SK-N-SH (cell line): ENCODE data around the gene KRTAP10-8. TPM values are rescaled to one million over a fixed set of nuclear protein-coding genes. Genes with fewer than 3 reads are reported as not detected.

ENCODE experiments used
- CTCF ChIA-PET: fragments of 300-600, 350-600 bp; formaldehyde crosslinking; extraction: SDS; loops from one replicate; lab custom pipeline; 2021; lab: Yijun Ruan, JAX
- POLR2A ChIA-PET: fragments of 350-600 bp; sonication (Branson Sonifier 250); formaldehyde crosslinking; extraction: SDS; loops from one replicate; lab custom pipeline; 2020; ENCODE audit warnings: antibody characterized with exemption, inconsistent platforms; lab: Yijun Ruan, JAX
- DNase-seq: peaks from one replicate; pipeline ENCODE4 v3.0.0; 2012
- H2AFZ ChIP-seq: fragments of 200-600 bp; sonication (generic); 2 replicates; pipeline ENCODE4 v1.8.1; 2016; ENCODE audit warnings: antibody characterized with exemption, mild to moderate bottlenecking, low read depth
- H3F3A ChIP-seq: fragments of 200-600 bp; sonication (generic); replicated peaks from 2 replicates; pipeline ENCODE3; 2016; ENCODE audit warnings: antibody characterized with exemption, mild to moderate bottlenecking; ENCODE audit not compliant: insufficient read depth
- H3K27ac ChIP-seq, 2 experiments: fragments of 200-500 bp in 1 of 2; fragments of 200-600 bp in 1 of 2; sonication (Bioruptor generic) in 1 of 2; sonication (generic), shearing (Covaris generic) in 1 of 2; 2 replicates each; pipeline versions ENCODE4 v1.5.1 to v1.6.1; 2014 to 2016; ENCODE audit warnings: low read depth in 2 of 2, inconsistent platforms in 1 of 2, low read length in 1 of 2, mild to moderate bottlenecking in 1 of 2, mixed read lengths in 1 of 2
- H3K27me3 ChIP-seq: fragments of 200-600 bp; sonication (generic), shearing (Covaris generic); 2 replicates; pipeline ENCODE4 v1.6.1; 2016; ENCODE audit warnings: mixed run types; ENCODE audit not compliant: insufficient read depth
- H3K36me3 ChIP-seq, 2 experiments: fragments of 200-500 bp in 1 of 2; fragments of 200-600 bp in 1 of 2; sonication (Bioruptor generic) in 1 of 2; sonication (generic) in 1 of 2; replicated peaks in 1 of 2; 2 replicates each; pipeline versions ENCODE3 to v1.5.1; 2014 to 2016; ENCODE audit warnings: low read length in 1 of 2, mild to moderate bottlenecking in 1 of 2; ENCODE audit not compliant: insufficient read depth in 2 of 2, control insufficient read depth in 1 of 2
- H3K4me1 ChIP-seq, 2 experiments: fragments of 200-500 bp in 1 of 2; fragments of 200-600 bp in 1 of 2; sonication (Bioruptor generic) in 1 of 2; sonication (generic), shearing (Covaris generic) in 1 of 2; 2 replicates each; pipeline versions ENCODE4 v1.5.1 to v1.6.1; 2014 to 2016; ENCODE audit warnings: low read depth in 1 of 2, low read length in 1 of 2, mixed run types in 1 of 2; ENCODE audit not compliant: insufficient read depth in 2 of 2, control insufficient read depth in 1 of 2
- H3K4me2 ChIP-seq: fragments of 200-600 bp; sonication (generic), shearing (Covaris generic); 2 replicates; pipeline ENCODE4 v1.6.1; 2017; ENCODE audit warnings: mixed run types
- H3K4me3 ChIP-seq, 2 experiments: fragments of 200-500 bp in 1 of 2; fragments of 200-600 bp in 1 of 2; sonication (Bioruptor generic) in 1 of 2; sonication (generic), shearing (Covaris generic) in 1 of 2; 2 replicates each; pipeline versions ENCODE4 v1.5.1 to v1.8.1; 2014 to 2016; ENCODE audit warnings: low read depth in 2 of 2, inconsistent platforms in 1 of 2, low read length in 1 of 2, mild to moderate bottlenecking in 1 of 2, mixed read lengths in 1 of 2, moderate library complexity in 1 of 2
- H3K79me2 ChIP-seq: fragments of 200-600 bp; sonication (generic); 2 replicates; pipeline ENCODE4 v1.8.1; 2017; ENCODE audit warnings: mild to moderate bottlenecking; ENCODE audit not compliant: insufficient read depth
- H3K9ac ChIP-seq: fragments of 200-600 bp; sonication (generic); 2 replicates; pipeline ENCODE4 v1.6.1; 2017; ENCODE audit warnings: mixed run types
- H3K9me2 ChIP-seq: fragments of 200-600 bp; sonication (generic); 2 replicates; pipeline ENCODE4 v1.6.1; 2017; ENCODE audit warnings: mixed run types
- H3K9me3 ChIP-seq: fragments of 200-600 bp; sonication (generic); 2 replicates; pipeline ENCODE4 v1.6.1; 2017; ENCODE audit warnings: mixed run types, mild to moderate bottlenecking, moderate library complexity
- H4K20me1 ChIP-seq: fragments of 200-600 bp; sonication (generic); 2 replicates; pipeline ENCODE4 v1.6.1; 2017; ENCODE audit warnings: mild to moderate bottlenecking, mixed run types; ENCODE audit not compliant: insufficient read depth
- EP300 ChIP-seq, 2 experiments: IDR thresholded peaks; 2 replicates each; pipeline versions ENCODE4 v1.4.0 to v1.6.1; 2012; ENCODE audit warnings: borderline replicate concordance in 1 of 2, low read depth in 1 of 2, low read length in 1 of 2
- FOSL2 ChIP-seq: IDR thresholded peaks from 2 replicates; pipeline ENCODE4 v1.4.0; 2012; ENCODE audit warnings: low read depth, mild to moderate bottlenecking, moderate library complexity, borderline replicate concordance
- FOXM1 ChIP-seq: IDR thresholded peaks from 2 replicates; pipeline ENCODE4 v1.4.0; 2012; ENCODE audit warnings: low read depth, mild to moderate bottlenecking
- GATA2 ChIP-seq: sonication (generic); formaldehyde crosslinking; IDR thresholded peaks from 2 replicates; pipeline ENCODE4 v1.5.0; 2020; ENCODE audit warnings: mild to moderate bottlenecking, missing genetic modification reagents
- IRF3 ChIP-seq: fragments of 150-350 bp; IDR thresholded peaks from 2 replicates; pipeline ENCODE4 v1.6.1; 2016; ENCODE audit warnings: mild to moderate bottlenecking, low read depth, low read length
- JUND ChIP-seq: IDR thresholded peaks from 2 replicates; pipeline ENCODE4 v1.4.0; 2012
- MAX ChIP-seq: IDR thresholded peaks from 2 replicates; pipeline ENCODE4 v1.4.0; 2012; ENCODE audit warnings: low read depth
- NFIC ChIP-seq: IDR thresholded peaks from 2 replicates; pipeline ENCODE4 v1.4.0; 2012; ENCODE audit warnings: borderline replicate concordance
- NRF1 ChIP-seq: IDR thresholded peaks from 2 replicates; pipeline ENCODE4 v1.6.1; 2012; ENCODE audit warnings: low read depth, mild to moderate bottlenecking, low read length
- PBX3 ChIP-seq: IDR thresholded peaks from 2 replicates; pipeline ENCODE4; 2012
- REST ChIP-seq: IDR thresholded peaks from 2 replicates; pipeline ENCODE4 v1.6.1; 2012; ENCODE audit warnings: mild to moderate bottlenecking, low read depth, low read length, moderate library complexity
- RFX5 ChIP-seq: IDR thresholded peaks from 2 replicates; pipeline ENCODE4 v1.6.1; 2012; ENCODE audit warnings: mild to moderate bottlenecking, improper control_type of control experiment, low read length
- RXRA ChIP-seq: IDR thresholded peaks from 2 replicates; pipeline ENCODE4 v1.4.0; 2012; ENCODE audit warnings: low read depth, mild to moderate bottlenecking, borderline replicate concordance
- SIN3A ChIP-seq: IDR thresholded peaks from 2 replicates; pipeline ENCODE4 v1.6.1; 2012; ENCODE audit warnings: low read depth, mild to moderate bottlenecking, low read length, moderate library complexity, borderline replicate concordance
- TAF1 ChIP-seq: IDR thresholded peaks from 2 replicates; pipeline ENCODE4 v1.6.1; 2012; ENCODE audit warnings: low read depth, mild to moderate bottlenecking, low read length, moderate library complexity, borderline replicate concordance
- TEAD4 ChIP-seq: IDR thresholded peaks from 2 replicates; pipeline ENCODE4 v1.4.0; 2012; ENCODE audit warnings: mild to moderate bottlenecking, borderline replicate concordance; ENCODE audit not compliant: insufficient read depth
- USF1 ChIP-seq: IDR thresholded peaks from 2 replicates; pipeline ENCODE4 v1.4.0; 2012; ENCODE audit warnings: low read depth, borderline replicate concordance
- USF2 ChIP-seq: fragments of 150-350 bp; IDR thresholded peaks from 2 replicates; pipeline ENCODE4 v1.6.1; 2017; ENCODE audit warnings: antibody characterized with exemption, low read length, low read depth, borderline replicate concordance
- WGBS: methylation state at CpG from one replicate; pipeline ENCODE4 v1.1.6; 2017; ENCODE audit warnings: low lambda C conversion rate; 5-methylcytosine and 5-hydroxymethylcytosine counted together
- polyA plus RNA-seq, 3 experiments: library from polyadenylated mRNA; depleted of rRNA; stranded (reverse); fragments of >200 nt; gene quantifications; 2 replicates each; pipeline ENCODE4 v1.2.3, GENCODE V29; 2012

KRTAP10-8 gene
- polyA plus RNA-seq, 1 of the 3 experiments (the other 2 are of a cell fraction): not detected

- no peak overlapping the region for H2AFZ ChIP-seq
- no peak for TF ChIP-seq MAX
- TF ChIP-seq NRF1: no peak
- no peak for TF ChIP-seq RXRA
- H3K4me1 ChIP-seq: no peaks in the 10 kb centered on the region
- no peak overlapping the region for H3K4me3 ChIP-seq
- H3K27me3 ChIP-seq: peaks cover 42% of the 10 kb centered on the region
- H3K79me2 ChIP-seq: no peaks in the 10 kb centered on the region
- H3K36me3 ChIP-seq: no peaks in the 10 kb centered on the region
- H3K9me3 ChIP-seq: no peaks in the 10 kb centered on the region
- CTCF ChIA-PET: interaction anchor here (1.0 kb wide), 1 partner anchor 9 kb away, joined by 3 read pairs; no protein-coding TSS in a partner anchor
- no peak overlapping the region for H3K27ac ChIP-seq
- H3K9ac ChIP-seq: no peak overlapping the region
- no peaks in the 10 kb centered on the region for H3K9me2 ChIP-seq
- no peak overlapping the region for H3K4me2 ChIP-seq
- no peak for DNase-seq
- WGBS: 9% methylated on average over 4 of the region's 4 CpGs
- H4K20me1 ChIP-seq: no peaks in the 10 kb centered on the region
- POLR2A ChIA-PET: no interaction called here
- H3F3A ChIP-seq: no peaks in the 10 kb centered on the region
Measured at GRCh38 chr21:44611551-44611950, 328 bp upstream of the KRTAP10-8 start.

GRCh38 chr21:44612669-44613229 is 870 bp downstream of the KRTAP10-8 start:
- Histone ChIP-seq H3K4me1 (no peaks in the 10 kb centered on the region), H3K9ac (no peak overlapping the region), H4K20me1 (no peaks in the 10 kb centered on the region), H3K27me3 (peaks cover 49% of the 10 kb centered on the region), H3K4me2 (no peak overlapping the region), H3K79me2 (no peaks in the 10 kb centered on the region), H3K4me3 (no peak overlapping the region)
- CTCF ChIA-PET: interaction anchor here (1.0 kb wide), 1 partner anchor 8 kb away, joined by 3 read pairs; no protein-coding TSS in a partner anchor
- DNase-seq: no peak
- TF ChIP-seq SIN3A (no peak), FOXM1 (no peak), JUND (no peak), USF1 (no peak), NFIC (no peak), TEAD4 (no peak), EP300 (IDR thresholded peaks at IDR 0.05; ENCODE audit: borderline replicate concordance in 1 of 2, low read depth in 1 of 2, low read length in 1 of 2) (no peak), REST (no peak), GATA2 (CRISPR knock-in tag) (no peak), USF2 (no peak), IRF3 (no peak), RFX5 (no peak), FOSL2 (no peak), PBX3 (no peak), TAF1 (no peak)
- TF ChIP-seq, all 33 proteins: peak for 0
- Histone ChIP-seq H3K36me3 (no peaks in the 10 kb centered on the region), H3K27ac (no peak overlapping the region), H2AFZ (no peak overlapping the region), H3F3A (no peaks in the 10 kb centered on the region), H3K9me2 (no peaks in the 10 kb centered on the region), H3K9me3 (no peaks in the 10 kb centered on the region)
- WGBS: 9% methylated on average over 11 of the region's 13 CpGs
- POLR2A ChIA-PET: no interaction called here
